Glutamatergic neuron (in vitro differentiated cells): ENCODE data around the gene ARFGEF3. TPM values are rescaled to one million over a fixed set of nuclear protein-coding genes. Genes with fewer than 3 reads are reported as not detected.

Experiments
- DNase-seq: peaks from one replicate; pipeline ENCODE4 v3.0.0; 2022
- H3K27ac Mint-ChIP-seq: one replicate; pipeline ENCODE4 v1.8.0; 2020; ENCODE audit warnings: mild to moderate bottlenecking, mixed read lengths, inconsistent platforms; ENCODE audit not compliant: unreplicated experiment
- H3K27me3 Mint-ChIP-seq: one replicate; pipeline ENCODE4 v1.8.0; 2020; ENCODE audit warnings: mild to moderate bottlenecking, moderate library complexity, mixed read lengths, inconsistent platforms; ENCODE audit not compliant: unreplicated experiment
- H3K36me3 Mint-ChIP-seq: one replicate; pipeline ENCODE4 v1.8.0; 2020; ENCODE audit warnings: mild to moderate bottlenecking, mixed read lengths, inconsistent platforms; ENCODE audit not compliant: unreplicated experiment
- H3K4me1 Mint-ChIP-seq: one replicate; pipeline ENCODE4 v1.8.0; 2020; ENCODE audit warnings: mild to moderate bottlenecking, low read depth, mixed read lengths, inconsistent platforms; ENCODE audit not compliant: unreplicated experiment
- H3K4me3 Mint-ChIP-seq: one replicate; pipeline ENCODE4 v1.8.0; 2020; ENCODE audit warnings: mild to moderate bottlenecking, mixed read lengths, inconsistent platforms; ENCODE audit not compliant: unreplicated experiment
- H3K9me3 Mint-ChIP-seq: one replicate; pipeline ENCODE4 v1.8.0; 2020; ENCODE audit warnings: mild to moderate bottlenecking, moderate library complexity, mixed read lengths, inconsistent platforms; ENCODE audit not compliant: unreplicated experiment
- CTCF ChIP-seq: fragments of 200-600 bp; sonication (generic); IDR thresholded peaks from one replicate; pipeline ENCODE4 v1.5.0; 2021; ENCODE audit not compliant: partially characterized antibody, unreplicated experiment
- total RNA-seq: library from RNA; stranded (reverse); fragmentation: NEBNext Ultra II Directional; extraction: Animal tissue kit (Norgen Biotek cat#: 25700); gene quantifications from one replicate; pipeline ENCODE4 v1.2.1, GENCODE V29; 2021; ENCODE audit not compliant: unreplicated experiment

The ARFGEF3 gene
- total RNA-seq, 1 donor from 2014 or later, result 15.3 TPM

DNA sequence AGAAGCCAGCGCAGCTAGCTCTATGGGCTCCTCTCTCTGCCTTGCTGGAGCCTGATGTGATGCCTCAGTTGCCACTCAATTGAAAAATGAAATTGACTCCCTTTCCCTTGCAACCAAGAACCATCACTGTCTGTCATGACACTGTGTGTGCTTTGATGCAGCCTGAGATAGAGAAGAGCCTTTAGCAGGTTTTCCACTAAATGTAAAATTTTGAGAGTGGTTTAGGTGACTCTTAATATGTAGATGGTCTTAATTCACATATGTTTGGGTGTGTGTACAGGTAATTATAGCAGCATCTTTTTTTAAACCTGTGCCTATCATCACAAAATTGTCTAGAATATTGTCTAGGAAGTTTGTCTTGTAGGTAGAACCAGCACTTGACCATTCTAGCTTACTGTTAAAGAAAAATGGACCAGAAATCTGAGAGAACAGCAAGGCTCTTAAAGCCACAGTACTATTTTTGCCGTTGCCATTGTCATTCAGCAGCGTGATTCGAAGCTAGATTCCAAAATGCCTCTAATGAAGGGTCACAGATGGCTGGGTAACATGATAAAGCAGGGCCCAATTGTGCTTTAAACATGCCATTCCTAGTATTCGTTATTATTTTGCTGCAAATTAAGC lies 1.3 kb downstream of the ARFGEF3 start:
- Mint-ChIP-seq H3K27me3 (peaks cover 12% of the 10 kb centered on the region), H3K9me3 (peaks cover 7% of the 10 kb centered on the region), H3K4me3 (peak overlapping the region; percentile 93), H3K27ac (peak overlapping the region; percentile 78), H3K36me3 (peaks cover 16% of the 10 kb centered on the region), H3K4me1 (peaks cover 11% of the 10 kb centered on the region)
- DNase-seq, result no peak
- TF ChIP-seq CTCF, result no peak

- H3K27ac Mint-ChIP-seq, result no peak overlapping the region
Observed at GRCh38 chr6:138175596-138175995, 13.9 kb downstream of the ARFGEF3 start.

DNA sequence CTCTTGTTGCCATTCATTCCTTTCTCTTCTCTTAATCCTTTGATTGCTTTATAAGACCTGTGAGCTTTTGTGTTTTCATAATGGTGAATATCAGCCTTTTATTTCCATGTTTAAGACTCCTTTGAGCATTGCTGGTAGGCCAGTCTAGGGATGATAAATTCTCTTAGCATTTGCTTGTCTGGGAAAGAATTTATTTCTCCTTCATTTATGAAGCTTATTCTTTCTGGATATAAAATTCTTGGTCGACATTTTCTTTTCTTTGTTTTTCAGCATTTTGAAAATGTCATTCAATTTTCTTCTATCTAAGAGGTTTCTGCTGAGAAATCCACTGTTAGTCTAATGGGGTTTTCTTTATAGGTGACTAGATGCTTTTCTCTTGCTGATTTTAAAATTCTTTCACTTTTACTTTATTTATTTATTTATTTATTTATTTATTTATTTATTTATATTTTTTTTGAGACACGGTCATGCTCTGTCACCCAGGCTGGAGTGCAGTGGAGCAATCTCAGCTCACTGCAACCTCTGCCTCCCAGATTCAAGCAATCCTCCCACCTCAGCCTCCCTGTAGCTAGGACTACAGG lies 15.0 kb downstream of the ARFGEF3 start:
- Mint-ChIP-seq H3K4me1 (peaks cover 1% of the 10 kb centered on the region), H3K4me3 (no peak overlapping the region), H3K27ac (no peak overlapping the region), H3K36me3 (peaks cover 17% of the 10 kb centered on the region), H3K9me3 (peaks cover 8% of the 10 kb centered on the region), H3K27me3 (peaks cover 3% of the 10 kb centered on the region)
- TF ChIP-seq CTCF, result no peak
- DNase-seq, result no peak

More at GRCh38 chr6:138175596-138175995, 13.9 kb downstream of the ARFGEF3 start:
- no peak for TF ChIP-seq CTCF
- peaks cover 17% of the 10 kb centered on the region for H3K36me3 Mint-ChIP-seq
- peaks cover 1% of the 10 kb centered on the region for H3K4me1 Mint-ChIP-seq
- H3K27me3 Mint-ChIP-seq, result peaks cover 3% of the 10 kb centered on the region
- no peak overlapping the region for H3K4me3 Mint-ChIP-seq
- DNase-seq, result no peak
- peaks cover 6% of the 10 kb centered on the region for H3K9me3 Mint-ChIP-seq

GRCh38 chr6:138182939-138183789 lies 21.4 kb downstream of the ARFGEF3 start:
- H3K27me3 Mint-ChIP-seq, result no peaks in the 10 kb centered on the region
- peaks cover 17% of the 10 kb centered on the region for H3K4me1 Mint-ChIP-seq
- H3K4me3 Mint-ChIP-seq, result no peak overlapping the region
- no peak for DNase-seq
- no peak for TF ChIP-seq CTCF
- H3K36me3 Mint-ChIP-seq, result peaks cover 5% of the 10 kb centered on the region
- peak overlapping the region; percentile 1 for H3K27ac Mint-ChIP-seq
- peaks cover 1% of the 10 kb centered on the region for H3K9me3 Mint-ChIP-seq
